ENCODE measurements around the gene FBXL16.

The FBXL16 gene

GRCh38 chr16:666572-666971, 39.0 kb downstream of the FBXL16 start:
- Histone ChIP-seq H4K20me1 (ENCODE audit: control insufficient read depth, insufficient read depth, low read depth, low read length) (no peaks in the 10 kb centered on the region), H3K9me2 (replicated peaks; ENCODE audit: control insufficient read depth, low read length) (no peaks in the 10 kb centered on the region), H3K4me1 (ENCODE audit: control insufficient read depth, low read length) (peaks cover 13% of the 10 kb centered on the region), H3K27ac (ENCODE audit: low read depth, low read length) (no peak overlapping the region), H3F3A (ENCODE audit: control insufficient read depth, insufficient read depth) (0 out of 2 replicates have a peak, but pooled peaks cover 2% of the 10 kb centered on the region), H3K4me3 (ENCODE audit: low read length) (no peak overlapping the region), H3K36me3 (ENCODE audit: control insufficient read depth, low read length) (peaks cover 72% of the 10 kb centered on the region), H3K9me3 (ENCODE audit: control insufficient read depth, insufficient read depth, low read length) (no peaks in the 10 kb centered on the region), H3K79me2 (ENCODE audit: control insufficient read depth, low read length) (peaks cover 25% of the 10 kb centered on the region), H3K4me2 (ENCODE audit: low read length) (no peak overlapping the region), H3K27me3 (ENCODE audit: control insufficient read depth, low read length) (no peaks in the 10 kb centered on the region)
- TF ChIP-seq CTCF (IDR thresholded peaks at IDR 0.05; ENCODE audit: low read depth, low read length, poor library complexity, severe bottlenecking) (no peak), EZH2phosphoT487 (IDR thresholded peaks at IDR 0.05; ENCODE audit: borderline replicate concordance, low read length) (no peak)

- H3K27ac ChIP-seq (ENCODE audit: low read depth, low read length), result no peak overlapping the region
- TF ChIP-seq CTCF (IDR thresholded peaks at IDR 0.05; ENCODE audit: low read depth, low read length, poor library complexity, severe bottlenecking), result no peak
- no peak for TF ChIP-seq EZH2phosphoT487 (IDR thresholded peaks at IDR 0.05; ENCODE audit: borderline replicate concordance, low read length)
- H3K79me2 ChIP-seq (ENCODE audit: control insufficient read depth, low read length), result 0 out of 2 replicates have a peak, but pooled peaks cover 3% of the 10 kb centered on the region
- H3K4me2 ChIP-seq (ENCODE audit: low read length), result no peak overlapping the region
- no peaks in the 10 kb centered on the region for H3K27me3 ChIP-seq (ENCODE audit: control insufficient read depth, low read length)
- H3K36me3 ChIP-seq (ENCODE audit: control insufficient read depth, low read length), result peaks cover 65% of the 10 kb centered on the region
- H3K9me2 ChIP-seq (replicated peaks; ENCODE audit: control insufficient read depth, low read length), result no peaks in the 10 kb centered on the region
- 0 out of 2 replicates have a peak, but pooled peaks cover 2% of the 10 kb centered on the region for H3F3A ChIP-seq (ENCODE audit: control insufficient read depth, insufficient read depth)
- no peaks in the 10 kb centered on the region for H3K9me3 ChIP-seq (ENCODE audit: control insufficient read depth, insufficient read depth, low read length)
- no peaks in the 10 kb centered on the region for H4K20me1 ChIP-seq (ENCODE audit: control insufficient read depth, insufficient read depth, low read depth, low read length)
- H3K4me1 ChIP-seq (ENCODE audit: control insufficient read depth, low read length), result peaks cover 15% of the 10 kb centered on the region
- H3K4me3 ChIP-seq (ENCODE audit: low read length), result no peak overlapping the region
Observed at GRCh38 chr16:662597-662996, 43.0 kb downstream of the FBXL16 start.

GRCh38 chr16:662095-662494, 43.5 kb downstream of the FBXL16 start:
- TF ChIP-seq CTCF (IDR thresholded peaks at IDR 0.05; ENCODE audit: low read depth, low read length, poor library complexity, severe bottlenecking), result no peak
- TF ChIP-seq EZH2phosphoT487 (IDR thresholded peaks at IDR 0.05; ENCODE audit: borderline replicate concordance, low read length), result no peak
- no peak overlapping the region for H3K4me3 ChIP-seq (ENCODE audit: low read length)
- peaks cover 63% of the 10 kb centered on the region for H3K36me3 ChIP-seq (ENCODE audit: control insufficient read depth, low read length)
- no peaks in the 10 kb centered on the region for H4K20me1 ChIP-seq (ENCODE audit: control insufficient read depth, insufficient read depth, low read depth, low read length)
- H3K27ac ChIP-seq (ENCODE audit: low read depth, low read length), result no peak overlapping the region
- peaks cover 12% of the 10 kb centered on the region for H3K4me1 ChIP-seq (ENCODE audit: control insufficient read depth, low read length)
- no peaks in the 10 kb centered on the region for H3K9me3 ChIP-seq (ENCODE audit: control insufficient read depth, insufficient read depth, low read length)
- no peaks in the 10 kb centered on the region for H3K27me3 ChIP-seq (ENCODE audit: control insufficient read depth, low read length)
- no peak overlapping the region for H3K4me2 ChIP-seq (ENCODE audit: low read length)
- no peaks in the 10 kb centered on the region for H3K9me2 ChIP-seq (replicated peaks; ENCODE audit: control insufficient read depth, low read length)
- no peaks in the 10 kb centered on the region for H3K79me2 ChIP-seq (ENCODE audit: control insufficient read depth, low read length)
- H3F3A ChIP-seq (ENCODE audit: control insufficient read depth, insufficient read depth), result no peaks in the 10 kb centered on the region
